BLaER1 (cell line): ENCODE data around the gene ZNF385D.
"Not testable (repeated sequence)": the region's sequence is repeated elsewhere in the genome, so short reads cannot be mapped to it uniquely, and the experiment has no call there.

Source experiments
- H3K27ac ChIP-seq: shearing (Covaris generic); formaldehyde crosslinking; 2 replicates; pipeline ENCODE4 v1.8.1; 2022
- H3K27me3 ChIP-seq: shearing (Covaris generic); formaldehyde crosslinking; 2 replicates; pipeline ENCODE4 v1.8.1; 2022
- H3K36me3 ChIP-seq: shearing (Covaris generic); formaldehyde crosslinking; 2 replicates; pipeline ENCODE4 v1.8.1; 2022
- H3K4me1 ChIP-seq: shearing (Covaris generic); formaldehyde crosslinking; 2 replicates; pipeline ENCODE4 v1.8.1; 2022
- H3K4me2 ChIP-seq: shearing (Covaris generic); formaldehyde crosslinking; 2 replicates; pipeline ENCODE4 v1.8.1; 2022
- H3K4me3 ChIP-seq: shearing (Covaris generic); formaldehyde crosslinking; 2 replicates; pipeline ENCODE4 v1.8.1; 2022
- H3K9ac ChIP-seq: shearing (Covaris generic); formaldehyde crosslinking; 2 replicates; pipeline ENCODE4 v1.8.1; 2022
- H3K9me3 ChIP-seq: shearing (Covaris generic); formaldehyde crosslinking; 2 replicates; pipeline ENCODE4 v1.8.1; 2022
- H4K20me1 ChIP-seq: shearing (Covaris generic); formaldehyde crosslinking; 2 replicates; pipeline ENCODE4 v1.8.1; 2022
- Cebpa-rat ChIP-seq: shearing (Covaris generic); IDR thresholded peaks from 2 replicates; pipeline ENCODE4 v1.8.1; 2022

Gene ZNF385D

DNA sequence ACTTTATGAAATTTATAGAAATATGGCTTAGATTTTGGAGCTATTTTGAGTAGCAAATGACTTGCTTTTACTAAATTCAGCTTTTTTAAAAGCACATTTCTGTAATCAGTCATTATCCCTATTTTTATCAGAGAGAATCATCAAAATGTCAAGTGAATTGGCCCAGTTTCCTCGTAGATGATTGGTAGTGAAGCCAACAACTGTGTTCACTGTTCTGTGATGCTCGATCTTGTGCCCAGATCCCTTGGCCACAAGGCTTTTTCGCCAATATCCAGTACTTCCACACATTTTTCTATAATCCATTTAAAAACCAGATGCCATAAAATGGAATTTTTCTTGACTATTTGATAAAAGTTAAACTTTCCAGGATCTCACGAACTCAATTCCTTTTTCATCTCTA is 336.5 kb downstream of the ZNF385D start:
- Histone ChIP-seq H3K4me2 (no peak overlapping the region), H3K9me3 (no peaks in the 10 kb centered on the region), H3K36me3 (no peaks in the 10 kb centered on the region), H3K4me3 (no peak overlapping the region), H3K9ac (no peak overlapping the region), H3K4me1 (no peaks in the 10 kb centered on the region), H3K27ac (no peak overlapping the region), H3K27me3 (no peaks in the 10 kb centered on the region), H4K20me1 (no peaks in the 10 kb centered on the region)
- TF ChIP-seq Cebpa-rat = no peak

- no peak for TF ChIP-seq Cebpa-rat
- no peaks in the 10 kb centered on the region for H3K4me1 ChIP-seq
- H3K9me3 ChIP-seq = no peaks in the 10 kb centered on the region
- no peaks in the 10 kb centered on the region for H3K36me3 ChIP-seq
- H3K4me3 ChIP-seq = no peak overlapping the region
- no peaks in the 10 kb centered on the region for H4K20me1 ChIP-seq
- no peak overlapping the region for H3K9ac ChIP-seq
- H3K27me3 ChIP-seq = no peaks in the 10 kb centered on the region
- no peak overlapping the region for H3K4me2 ChIP-seq
- no peak overlapping the region for H3K27ac ChIP-seq
Observed at GRCh38 chr3:21411058-21411457, 340.0 kb downstream of the ZNF385D start.

- H3K4me3 ChIP-seq = no peak overlapping the region
Observed at GRCh38 chr3:21409401-21409800, 341.6 kb downstream of the ZNF385D start.

DNA sequence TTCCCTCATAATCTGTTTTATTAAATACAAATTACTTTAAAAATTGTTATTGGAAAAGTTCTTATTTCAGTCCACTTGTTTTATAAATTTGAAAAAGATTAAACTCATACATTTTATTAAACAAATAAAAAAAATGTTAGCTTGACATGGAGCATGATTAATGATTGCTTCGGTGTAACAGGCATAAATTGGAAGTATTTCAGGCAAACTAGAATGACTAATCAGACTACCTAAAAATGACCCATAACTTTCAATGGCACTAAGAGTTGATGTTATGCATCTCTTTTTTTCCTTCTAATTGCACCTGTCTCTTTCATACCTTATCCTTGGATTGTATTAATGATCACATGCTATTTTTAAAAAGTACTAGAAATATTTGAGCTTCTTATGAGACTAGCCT is 343.3 kb downstream of the ZNF385D start:
- Histone ChIP-seq H3K27ac (no peak overlapping the region), H3K27me3 (no peaks in the 10 kb centered on the region), H3K4me1 (no peaks in the 10 kb centered on the region), H3K4me3 (no peak overlapping the region), H3K36me3 (no peaks in the 10 kb centered on the region), H3K9ac (no peak overlapping the region), H4K20me1 (no peaks in the 10 kb centered on the region), H3K9me3 (no peaks in the 10 kb centered on the region), H3K4me2 (no peak overlapping the region)
- TF ChIP-seq Cebpa-rat = no peak

More at GRCh38 chr3:21409401-21409800, 341.6 kb downstream of the ZNF385D start:
- Histone ChIP-seq H3K9me3 (no peaks in the 10 kb centered on the region), H3K4me2 (no peak overlapping the region), H3K4me1 (no peaks in the 10 kb centered on the region), H3K36me3 (no peaks in the 10 kb centered on the region), H3K27ac (no peak overlapping the region), H4K20me1 (no peaks in the 10 kb centered on the region), H3K27me3 (no peaks in the 10 kb centered on the region), H3K9ac (no peak overlapping the region)
- TF ChIP-seq Cebpa-rat = no peak

- H3K27me3 ChIP-seq = no peaks in the 10 kb centered on the region
- no peak overlapping the region for H3K9ac ChIP-seq
- H4K20me1 ChIP-seq = no peaks in the 10 kb centered on the region
- no peaks in the 10 kb centered on the region for H3K4me1 ChIP-seq
- no peaks in the 10 kb centered on the region for H3K9me3 ChIP-seq
- no peak overlapping the region for H3K27ac ChIP-seq
- no peak for TF ChIP-seq Cebpa-rat
- no peak overlapping the region for H3K4me2 ChIP-seq
- no peaks in the 10 kb centered on the region for H3K36me3 ChIP-seq
- H3K4me3 ChIP-seq = no peak overlapping the region
Observed at GRCh38 chr3:21405671-21406667, 345.0 kb downstream of the ZNF385D start.

DNA sequence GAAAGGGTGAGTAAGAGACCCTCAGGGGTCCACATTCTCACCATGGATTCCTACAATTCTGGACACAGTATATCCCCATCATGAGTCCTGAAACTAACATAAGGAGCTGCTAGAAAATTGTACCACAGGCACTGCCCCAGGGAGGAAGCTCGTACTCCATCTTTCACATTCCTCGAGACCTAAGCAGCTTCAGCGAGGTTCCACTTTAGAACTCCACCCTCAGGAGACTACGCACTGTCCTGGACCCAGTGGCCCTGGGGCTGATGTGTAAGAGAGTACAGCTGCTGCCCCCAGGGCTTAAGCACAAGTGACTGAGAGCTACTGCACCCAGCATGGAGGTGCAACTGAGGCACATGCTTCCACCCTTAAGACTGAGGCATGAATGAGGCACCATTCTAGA is 352.5 kb downstream of the ZNF385D start:
- no peak for TF ChIP-seq Cebpa-rat
- H3K4me3 ChIP-seq = no peak overlapping the region
- no peaks in the 10 kb centered on the region for H3K27me3 ChIP-seq
- H4K20me1 ChIP-seq = no peaks in the 10 kb centered on the region
- no peak overlapping the region for H3K27ac ChIP-seq
- no peak overlapping the region for H3K9ac ChIP-seq
- no peaks in the 10 kb centered on the region for H3K9me3 ChIP-seq
- no peaks in the 10 kb centered on the region for H3K4me1 ChIP-seq
- H3K36me3 ChIP-seq = no peaks in the 10 kb centered on the region
- no peak overlapping the region for H3K4me2 ChIP-seq

DNA sequence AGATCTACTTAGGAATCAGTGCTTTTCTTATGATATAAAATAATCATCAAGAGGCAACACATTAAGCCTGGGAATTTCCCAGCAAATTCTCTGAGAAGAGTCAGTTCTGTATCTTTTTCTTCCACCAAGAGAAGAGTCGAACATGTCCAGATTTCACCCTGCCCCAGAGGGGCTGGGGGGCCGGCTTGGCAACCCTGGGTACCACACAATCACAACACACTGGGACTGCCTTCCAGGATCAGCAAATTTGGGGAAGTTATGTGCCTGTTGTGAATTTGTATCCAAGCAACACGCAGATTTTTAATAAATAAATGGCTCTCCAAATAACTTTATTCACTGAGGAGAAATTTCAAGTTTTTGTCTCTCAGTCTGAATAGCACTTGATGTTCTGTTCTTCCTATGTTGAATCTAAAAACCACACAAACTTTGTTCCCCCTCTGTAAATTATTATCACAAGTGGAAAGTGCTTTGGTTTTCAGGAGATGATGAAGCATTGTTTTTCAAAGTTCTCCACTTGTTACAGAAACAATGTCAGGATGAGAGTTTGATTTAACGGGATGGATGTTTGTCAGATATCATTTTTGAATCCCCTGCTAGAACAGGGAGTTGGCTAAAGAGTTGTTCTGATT is 357.2 kb downstream of the ZNF385D start:
- no peaks in the 10 kb centered on the region; the same call in 1 of the 2 replicates for H3K9me3 ChIP-seq
- no peaks in the 10 kb centered on the region for H3K27me3 ChIP-seq
- H3K4me3 ChIP-seq = no peak overlapping the region
- H3K4me2 ChIP-seq = no peak overlapping the region
- no peaks in the 10 kb centered on the region for H3K4me1 ChIP-seq
- no peak overlapping the region for H3K9ac ChIP-seq
- H3K36me3 ChIP-seq = no peaks in the 10 kb centered on the region
- H3K27ac ChIP-seq = no peak overlapping the region
- no peaks in the 10 kb centered on the region for H4K20me1 ChIP-seq
- no peak for TF ChIP-seq Cebpa-rat

GRCh38 chr3:21392526-21392925 is 358.5 kb downstream of the ZNF385D start:
- no peak for TF ChIP-seq Cebpa-rat
- Histone ChIP-seq H4K20me1 (no peaks in the 10 kb centered on the region), H3K9ac (no peak overlapping the region), H3K27ac (no peak overlapping the region), H3K9me3 (peaks cover 2% of the 10 kb centered on the region), H3K4me1 (no peaks in the 10 kb centered on the region), H3K4me3 (no peak overlapping the region), H3K27me3 (no peaks in the 10 kb centered on the region), H3K36me3 (no peaks in the 10 kb centered on the region), H3K4me2 (no peak overlapping the region)

DNA sequence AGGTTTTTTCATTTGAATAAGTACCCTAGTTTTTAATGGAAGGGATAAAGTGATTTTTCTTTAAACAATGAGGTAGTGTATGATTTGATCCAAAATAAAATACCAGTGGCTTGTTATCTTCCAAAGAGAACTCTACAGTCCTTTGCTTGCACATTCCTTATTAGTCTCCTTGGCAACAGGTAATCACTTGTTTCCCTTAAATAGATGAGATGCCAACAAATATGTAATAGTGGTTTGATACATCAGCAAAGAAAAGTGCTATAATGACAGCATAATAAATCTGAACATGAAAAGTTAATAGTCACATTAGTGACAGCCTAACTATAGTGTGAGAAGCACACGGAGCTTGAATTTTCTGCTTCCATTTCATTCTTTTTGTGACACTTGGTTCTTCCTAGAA is 360.2 kb downstream of the ZNF385D start:
- Histone ChIP-seq H3K27ac (no peak overlapping the region), H3K9ac (no peak overlapping the region), H3K4me3 (no peak overlapping the region), H3K9me3 (peaks cover 17% of the 10 kb centered on the region), H3K36me3 (no peaks in the 10 kb centered on the region), H3K27me3 (no peaks in the 10 kb centered on the region), H3K4me2 (no peak overlapping the region), H3K4me1 (no peaks in the 10 kb centered on the region), H4K20me1 (no peaks in the 10 kb centered on the region)
- TF ChIP-seq Cebpa-rat = no peak

DNA sequence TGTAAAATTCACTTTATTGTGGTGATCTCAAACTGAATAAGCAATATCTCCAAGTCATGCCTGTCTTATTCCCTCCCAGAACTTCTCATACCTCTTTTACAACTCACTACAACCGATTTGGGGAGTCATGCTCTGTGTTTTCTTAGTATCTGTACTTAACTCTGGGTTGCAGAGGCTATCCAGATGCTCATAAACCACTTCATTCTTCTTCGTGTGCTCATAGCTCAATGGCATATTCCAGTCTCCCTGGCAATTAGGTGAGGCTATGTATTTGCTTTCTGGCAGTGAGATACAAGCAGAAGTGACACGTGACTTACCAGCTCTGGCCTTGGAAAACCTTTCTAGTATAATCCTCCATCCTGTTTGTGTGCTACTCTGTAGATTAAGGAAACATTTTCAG is 360.9 kb downstream of the ZNF385D start:
- H4K20me1 ChIP-seq = no peaks in the 10 kb centered on the region
- H3K4me3 ChIP-seq = no peak overlapping the region
- no peak overlapping the region for H3K9ac ChIP-seq
- no peaks in the 10 kb centered on the region for H3K4me1 ChIP-seq
- no peaks in the 10 kb centered on the region for H3K27me3 ChIP-seq
- H3K4me2 ChIP-seq = no peak overlapping the region
- peaks cover 17% of the 10 kb centered on the region for H3K9me3 ChIP-seq
- no peak for TF ChIP-seq Cebpa-rat
- no peaks in the 10 kb centered on the region for H3K36me3 ChIP-seq
- no peak overlapping the region for H3K27ac ChIP-seq

DNA sequence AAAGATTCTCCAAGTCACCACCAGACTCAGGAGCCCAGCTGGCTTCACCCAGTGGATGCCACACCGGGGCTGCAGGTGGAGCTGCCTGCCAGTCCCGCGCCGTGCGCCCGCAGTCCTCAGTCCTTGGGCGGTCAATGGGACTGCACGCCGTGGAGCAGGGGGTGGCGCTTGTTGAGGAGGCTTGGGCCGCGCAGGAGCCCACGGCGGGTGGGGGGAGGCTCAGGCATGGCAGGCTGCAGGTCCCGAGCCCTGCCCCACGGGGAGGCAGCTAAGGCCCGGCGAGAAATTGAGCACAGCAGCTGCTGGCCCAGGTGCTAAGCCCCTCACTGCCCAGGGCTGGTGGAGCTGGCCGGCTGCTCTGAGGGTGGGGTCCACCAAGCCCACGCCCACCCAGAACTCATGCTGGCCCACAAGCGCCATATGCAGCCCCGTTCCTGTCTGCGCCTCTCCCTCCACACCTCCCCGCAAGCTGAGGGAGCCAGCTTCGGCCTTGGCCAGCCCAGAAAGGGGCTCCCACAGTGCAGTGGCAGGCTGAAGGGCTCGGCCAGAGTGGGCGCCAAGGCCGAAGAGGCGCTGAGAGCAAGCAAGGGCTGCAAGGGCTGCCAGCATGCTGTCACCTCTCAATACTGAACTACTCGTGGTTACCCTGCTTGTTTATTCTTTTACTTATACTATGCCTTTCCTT is 363.7 kb downstream of the ZNF385D start:
- not testable (repeated sequence) for H3K4me3 ChIP-seq, H3K4me2 ChIP-seq, H3K27ac ChIP-seq, H3K36me3 ChIP-seq, H3K9ac ChIP-seq, H3K27me3 ChIP-seq, H3K4me1 ChIP-seq, H4K20me1 ChIP-seq
- H3K9me3 ChIP-seq = peaks cover 17% of the 10 kb centered on the region

DNA sequence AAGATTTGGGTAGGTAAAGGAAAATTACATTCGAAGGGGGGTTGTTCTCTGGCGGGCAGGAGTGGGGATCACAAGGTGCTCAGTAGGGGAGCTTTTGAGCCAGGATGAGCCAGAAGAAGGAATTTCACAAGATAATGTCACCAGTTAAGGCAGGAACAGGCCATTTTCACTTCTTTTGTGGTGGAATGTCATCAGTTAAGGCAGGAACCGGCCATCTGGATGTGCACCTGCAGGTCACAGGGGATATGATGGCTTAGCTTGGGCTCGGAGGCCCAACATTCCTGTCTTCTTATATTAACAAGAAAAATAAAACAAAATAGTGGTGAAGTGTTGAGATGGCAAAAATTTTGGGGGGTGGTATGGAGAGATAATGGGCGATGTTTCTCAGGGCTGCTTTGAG is 373.0 kb downstream of the ZNF385D start:
- H3K4me3 ChIP-seq, H3K36me3 ChIP-seq, H3K4me2 ChIP-seq, H3K9ac ChIP-seq, H3K27ac ChIP-seq, H3K27me3 ChIP-seq, H3K9me3 ChIP-seq, H3K4me1 ChIP-seq, H4K20me1 ChIP-seq: not testable (repeated sequence)
